ENCODE results near the gene PIK3R6. TPM values are rescaled to one million over a fixed set of nuclear protein-coding genes. Genes with fewer than 3 reads are reported as not detected.

The PIK3R6 gene
- total and polyA plus RNA-seq, 2 donors (not counting 1 experiment from before 2014, with no cell fraction given), result 2.8 to 11.0 TPM

- intact Hi-C loops (cut with micrococcal nuclease), result no loop called here
- CTCF ChIA-PET, result no interaction called here
- POLR2A ChIA-PET, result no interaction called here
- TF ChIP-seq EZH2 (IDR thresholded peaks at IDR 0.05; ENCODE audit: borderline replicate concordance, insufficient read depth, low read depth, low read length, poor library complexity, severe bottlenecking), result no peak
- TF ChIP-seq CTCF (IDR thresholded peaks at IDR 0.05), result no peak
- Mint-ChIP-seq H3K27ac (no peak overlapping the region), H3K27me3 (no peaks in the 10 kb centered on the region), H3K4me1 (peaks cover 19% of the 10 kb centered on the region), H3K9me3 (ENCODE audit: insufficient read depth) (no peaks in the 10 kb centered on the region), H3K4me3 (no peak overlapping the region)
- Histone ChIP-seq H3K36me3 (replicated peaks in 1 of 2; ENCODE audit: control extremely low read depth in 1 of 2, control insufficient read depth in 1 of 2, extremely low read depth in 1 of 2, insufficient read depth in 2 of 2, low read length in 1 of 2) (peaks cover 0 to 2% of the 10 kb centered on the region in 2 experiments), H2AFZ (ENCODE audit: insufficient read depth, low read depth, low read length, poor library complexity, severe bottlenecking) (no peak overlapping the region), H3K4me3 (ENCODE audit: control extremely low read depth in 1 of 5, extremely low read depth in 1 of 5, insufficient read depth in 1 of 5, low read depth in 2 of 5, low read length in 4 of 5) (no peak overlapping the region), H3K9me3 (ENCODE audit: control extremely low read depth in 1 of 3, control insufficient read depth in 2 of 3, insufficient read depth in 1 of 3, low read length in 2 of 3) (peaks cover 0 to 11% (median 0%) of the 10 kb centered on the region in 3 donors), H3K9ac (ENCODE audit: low read length) (no peak overlapping the region), H3K4me2 (replicated peaks; ENCODE audit: low read depth, low read length, poor library complexity, severe bottlenecking) (no peak overlapping the region), H4K20me1 (ENCODE audit: control insufficient read depth, insufficient read depth, low read length, poor library complexity, severe bottlenecking) (no peaks in the 10 kb centered on the region), H3K27me3 (replicated peaks in 1 of 4; ENCODE audit: control extremely low read depth in 1 of 4, control insufficient read depth in 3 of 4, insufficient read depth in 4 of 4, low read length in 3 of 4) (no peaks in the 10 kb centered on the region), H3K4me1 (ENCODE audit: control insufficient read depth in 2 of 2, insufficient read depth in 2 of 2, low read length in 2 of 2) (peaks cover 13 to 24% of the 10 kb centered on the region in 2 donors), H3K79me2 (ENCODE audit: control insufficient read depth, insufficient read depth, low read length) (no peaks in the 10 kb centered on the region), H3K27ac (ENCODE audit: low read length in 2 of 2) (no peak overlapping the region)
- ATAC-seq (ENCODE audit: low read depth) (no peak), DNase-seq (no peak)
- 100% methylated on average over 9 of the region's 11 CpGs for WGBS (ENCODE audit: insufficient coverage)
Measured at GRCh38 chr17:8839410-8839935, 28.0 kb downstream of the PIK3R6 start.

DNA sequence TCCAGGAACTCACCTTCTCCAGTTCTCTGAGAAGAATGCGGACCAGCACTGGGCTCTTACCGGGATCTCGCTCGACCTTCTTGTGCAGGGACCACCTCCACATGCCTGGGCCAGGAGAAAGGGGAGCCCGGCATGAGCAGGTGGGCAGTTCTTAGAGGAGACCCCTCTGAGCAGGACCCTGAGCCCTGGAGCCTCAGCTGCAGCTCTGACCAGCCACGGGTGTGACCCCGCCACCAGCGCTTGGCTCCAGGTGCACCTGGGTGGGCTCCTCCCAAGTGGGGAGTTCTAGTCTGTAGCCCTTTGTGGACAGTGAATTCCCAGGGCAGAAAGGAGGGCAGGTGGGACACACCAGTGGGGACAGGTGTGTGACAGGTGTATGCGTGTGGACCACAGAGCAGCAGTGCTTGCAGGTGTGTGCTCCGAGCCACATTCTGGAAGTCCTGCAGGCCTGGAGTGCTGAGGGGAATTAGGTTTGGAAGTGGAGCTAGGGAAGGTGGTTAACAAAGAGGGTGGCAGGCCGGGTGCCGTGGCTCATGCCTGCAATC lies 28.9 kb downstream of the PIK3R6 start:
- no peak for ATAC-seq (ENCODE audit: low read depth)
- WGBS (ENCODE audit: insufficient coverage), result 98% methylated on average over 12 of the region's 12 CpGs
- H3K27ac Mint-ChIP-seq, result no peak overlapping the region

More for the DNA sequence above, 28.9 kb downstream of the PIK3R6 start:
- no peak overlapping the region for H3K4me2 ChIP-seq (replicated peaks; ENCODE audit: low read depth, low read length, poor library complexity, severe bottlenecking)
- H3K27me3 ChIP-seq (replicated peaks in 1 of 4; ENCODE audit: control extremely low read depth in 1 of 4, control insufficient read depth in 3 of 4, insufficient read depth in 4 of 4, low read length in 3 of 4), result no peaks in the 10 kb centered on the region
- H3K27ac ChIP-seq (ENCODE audit: low read length in 2 of 2), result no peak overlapping the region
- ChIA-PET POLR2A (no interaction called here), CTCF (no interaction called here)
- H3K36me3 ChIP-seq (replicated peaks in 1 of 2; ENCODE audit: control extremely low read depth in 1 of 2, control insufficient read depth in 1 of 2, extremely low read depth in 1 of 2, insufficient read depth in 2 of 2, low read length in 1 of 2), result peaks cover 0 to 2% of the 10 kb centered on the region in 2 experiments
- no peak overlapping the region for H3K9ac ChIP-seq (ENCODE audit: low read length)
- Mint-ChIP-seq H3K4me1 (peaks cover 14% of the 10 kb centered on the region), H3K4me3 (no peak overlapping the region), H3K9me3 (ENCODE audit: insufficient read depth) (no peaks in the 10 kb centered on the region), H3K27me3 (no peaks in the 10 kb centered on the region)
- H3K4me3 ChIP-seq (ENCODE audit: control extremely low read depth in 1 of 5, extremely low read depth in 1 of 5, insufficient read depth in 1 of 5, low read depth in 2 of 5, low read length in 4 of 5), result no peak overlapping the region
- H2AFZ ChIP-seq (ENCODE audit: insufficient read depth, low read depth, low read length, poor library complexity, severe bottlenecking), result no peak overlapping the region
- no peak for DNase-seq
- H3K4me1 ChIP-seq (ENCODE audit: control insufficient read depth in 2 of 2, insufficient read depth in 2 of 2, low read length in 2 of 2), result peaks cover 8 to 19% of the 10 kb centered on the region in 2 donors
- no peak for TF ChIP-seq EZH2 (IDR thresholded peaks at IDR 0.05; ENCODE audit: borderline replicate concordance, insufficient read depth, low read depth, low read length, poor library complexity, severe bottlenecking)
- no peak for TF ChIP-seq CTCF (IDR thresholded peaks at IDR 0.05)
- no peaks in the 10 kb centered on the region for H3K79me2 ChIP-seq (ENCODE audit: control insufficient read depth, insufficient read depth, low read length)
- H4K20me1 ChIP-seq (ENCODE audit: control insufficient read depth, insufficient read depth, low read length, poor library complexity, severe bottlenecking), result no peaks in the 10 kb centered on the region
- intact Hi-C loops (cut with micrococcal nuclease), result no loop called here
- H3K9me3 ChIP-seq (ENCODE audit: control extremely low read depth in 1 of 3, control insufficient read depth in 2 of 3, insufficient read depth in 1 of 3, low read length in 2 of 3), result peaks cover 0 to 11% (median 0%) of the 10 kb centered on the region in 3 donors

All from B cell (primary cell).